Natural killer cell (primary cell): Measurements from ENCODE around the gene RBM45. TPM values are rescaled to one million over a fixed set of nuclear protein-coding genes. Genes with fewer than 3 reads are reported as not detected.

Source experiments
- ATAC-seq, 3 donors: fragments of 150-1000 bp in 2 of 3; fragments of 200-7000 bp in 1 of 3; cut with Tn5 transposase; 1 replicate in 1 of 3; 2 replicates in 2 of 3; pipeline ENCODE4 v1.10.0; 2021; ENCODE audit warnings: mild to moderate bottlenecking in 2 of 3, moderate library complexity in 2 of 3
- DNase-seq, 2 donors: peaks; one replicate each; pipeline versions ENCODE4 v3.0.0 to v3.0.0-alpha.2; 2013 to 2021; ENCODE audit warnings: mixed read lengths in 1 of 2
- H3K27ac ChIP-seq: one replicate; pipeline ENCODE4 v1.5.1; 2013; ENCODE audit warnings: mild to moderate bottlenecking, low read length
- H3K27me3 ChIP-seq: one replicate; pipeline ENCODE4 v1.6.1; 2013; ENCODE audit warnings: low read length; ENCODE audit not compliant: control insufficient read depth, insufficient read depth
- H3K36me3 ChIP-seq: one replicate; pipeline ENCODE4 v1.6.1; 2013; ENCODE audit warnings: low read length; ENCODE audit not compliant: control insufficient read depth, insufficient read depth
- H3K4me1 ChIP-seq: one replicate; pipeline ENCODE4 v1.6.1; 2013; ENCODE audit warnings: low read length; ENCODE audit not compliant: control insufficient read depth, insufficient read depth
- H3K4me3 ChIP-seq: one replicate; pipeline ENCODE4 v1.5.1; 2013; ENCODE audit warnings: low read length
- H3K9me3 ChIP-seq: one replicate; pipeline ENCODE4 v1.6.1; 2013; ENCODE audit warnings: low read length; ENCODE audit not compliant: control insufficient read depth, insufficient read depth
- H3K27ac Mint-ChIP-seq, 2 donors: one replicate each; pipeline ENCODE4 v1.8.0; 2022; ENCODE audit warnings: mild to moderate bottlenecking in 2 of 2, mixed read lengths in 2 of 2, moderate library complexity in 1 of 2
- H3K27me3 Mint-ChIP-seq, 2 donors: one replicate each; pipeline ENCODE4 v1.8.0; 2022; ENCODE audit warnings: low read depth in 2 of 2, mixed read lengths in 2 of 2
- H3K36me3 Mint-ChIP-seq: one replicate; pipeline ENCODE4 v1.8.0; 2022; ENCODE audit warnings: mixed read lengths
- H3K4me1 Mint-ChIP-seq, 2 donors: one replicate each; pipeline ENCODE4 v1.8.0; 2022; ENCODE audit warnings: mixed read lengths in 2 of 2
- H3K4me3 Mint-ChIP-seq: one replicate; pipeline ENCODE4 v1.8.0; 2022; ENCODE audit warnings: mild to moderate bottlenecking, moderate library complexity, mixed read lengths
- H3K9me3 Mint-ChIP-seq, 2 donors: one replicate each; pipeline ENCODE4 v1.8.0; 2022; ENCODE audit warnings: mixed read lengths in 2 of 2
- CTCF ChIP-seq: fragments of 200-600 bp; IDR thresholded peaks from one replicate; pipeline ENCODE4 v1.8.0; 2022; ENCODE audit warnings: antibody characterized with exemption
- WGBS: methylation state at CpG from one replicate; pipeline ENCODE4 v1.1.7; 2013; ENCODE audit warnings: missing lambda C conversion rate; ENCODE audit not compliant: insufficient coverage; 5-methylcytosine and 5-hydroxymethylcytosine counted together
- intact Hi-C: fragments of 100-400 bp; cut with micrococcal nuclease; formaldehyde crosslinking; loops from one replicate; pipeline ENCODE4 v1.14.2; 2022
- total RNA-seq, 4 donors: library from RNA; stranded (reverse); fragments of 120-200 nt in 1 of 4; gene quantifications; one replicate each; pipeline versions ENCODE4 v1.2.3 to v1.2.4, GENCODE V29; 2013 to 2022

The RBM45 gene
- total RNA-seq, 3 donors from 2014 or later (not counting 1 experiment from before 2014, with no cell fraction given): 7.8 to 10.9 (median 9.1) TPM

GRCh38 chr2:178111743-178112142 lies 494 bp upstream of the RBM45 start:
- intact Hi-C loops: loop anchor here (1.0 to 2.0 kb wide), 2 partner anchors 169 to 303 kb away; no protein-coding TSS in a partner anchor
- Histone ChIP-seq H3K4me1 (peaks cover 11% of the 10 kb centered on the region), H3K36me3 (peaks cover 6% of the 10 kb centered on the region), H3K9me3 (no peaks in the 10 kb centered on the region), H3K27ac (no peak overlapping the region), H3K27me3 (no peaks in the 10 kb centered on the region), H3K4me3 (no peak overlapping the region)
- no peaks in the 10 kb centered on the region for H3K27me3 Mint-ChIP-seq
- 100% methylated on average over 1 of the region's 1 CpG for WGBS
- TF ChIP-seq CTCF: no peak
- peaks cover 30 to 38% of the 10 kb centered on the region in 2 donors for H3K4me1 Mint-ChIP-seq
- peak overlapping the region; percentile 79 to 87 for H3K27ac Mint-ChIP-seq
- no peaks in the 10 kb centered on the region for H3K36me3 Mint-ChIP-seq
- ATAC-seq (no peak), DNase-seq (no peak)
- H3K9me3 Mint-ChIP-seq: no peaks in the 10 kb centered on the region
- H3K4me3 Mint-ChIP-seq: peak overlapping the region; percentile 92

GRCh38 chr2:178114462-178114861 lies 2.2 kb downstream of the RBM45 start:
- no peak for ATAC-seq
- Mint-ChIP-seq H3K9me3 (no peaks in the 10 kb centered on the region), H3K36me3 (no peaks in the 10 kb centered on the region), H3K4me1 (peaks cover 34 to 44% of the 10 kb centered on the region in 2 donors), H3K27ac (peak overlapping the region; percentile 47 to 69), H3K4me3 (peak overlapping the region; percentile 51), H3K27me3 (no peaks in the 10 kb centered on the region)
- H3K9me3 ChIP-seq: no peaks in the 10 kb centered on the region
- H3K36me3 ChIP-seq: peaks cover 20% of the 10 kb centered on the region
- no peak overlapping the region for H3K4me3 ChIP-seq
- H3K4me1 ChIP-seq: peaks cover 11% of the 10 kb centered on the region
- TF ChIP-seq CTCF: no peak
- intact Hi-C loops: no loop called here
- H3K27ac ChIP-seq: no peak overlapping the region
- no peaks in the 10 kb centered on the region for H3K27me3 ChIP-seq
- WGBS: 85% methylated on average over 2 of the region's 2 CpGs
- peak in 1 of 2 donors; percentile 2 for DNase-seq

GRCh38 chr2:178115271-178115670 lies 3.0 kb downstream of the RBM45 start:
- DNase-seq: no peak
- Mint-ChIP-seq H3K4me3 (no peak overlapping the region), H3K36me3 (no peaks in the 10 kb centered on the region), H3K27me3 (no peaks in the 10 kb centered on the region), H3K4me1 (peaks cover 34 to 49% of the 10 kb centered on the region in 2 donors), H3K9me3 (no peaks in the 10 kb centered on the region), H3K27ac (peak overlapping the region in 1 of 2 donors; percentile 47)
- no peak for TF ChIP-seq CTCF
- peaks cover 26% of the 10 kb centered on the region for H3K36me3 ChIP-seq
- H3K9me3 ChIP-seq: no peaks in the 10 kb centered on the region
- no peak overlapping the region for H3K27ac ChIP-seq
- no peaks in the 10 kb centered on the region for H3K27me3 ChIP-seq
- no peak for ATAC-seq
- H3K4me3 ChIP-seq: no peak overlapping the region
- H3K4me1 ChIP-seq: peaks cover 11% of the 10 kb centered on the region
- intact Hi-C loops: no loop called here

- Histone ChIP-seq H3K4me3 (no peak overlapping the region), H3K4me1 (peaks cover 4% of the 10 kb centered on the region), H3K27ac (no peak overlapping the region), H3K9me3 (no peaks in the 10 kb centered on the region), H3K27me3 (no peaks in the 10 kb centered on the region), H3K36me3 (peaks cover 37% of the 10 kb centered on the region)
- DNase-seq (no peak), ATAC-seq (no peak)
- H3K36me3 Mint-ChIP-seq: peaks cover 7% of the 10 kb centered on the region
- no peaks in the 10 kb centered on the region for H3K9me3 Mint-ChIP-seq
- no peak for TF ChIP-seq CTCF
- WGBS: no CpG with 5 or more reads among the region's 1 CpG
- peaks cover 23 to 37% of the 10 kb centered on the region in 2 donors for H3K4me1 Mint-ChIP-seq
- intact Hi-C loops: no loop called here
- H3K27me3 Mint-ChIP-seq: no peaks in the 10 kb centered on the region
- no peak overlapping the region for H3K4me3 Mint-ChIP-seq
- no peak overlapping the region for H3K27ac Mint-ChIP-seq
Measured at GRCh38 chr2:178117725-178118124, 5.5 kb downstream of the RBM45 start.
